SH-SY5Y (cell line): ENCODE measurements around the gene SCAF8.

Experiments used
- GATA2 ChIP-seq: IDR thresholded peaks from 2 replicates; pipeline ENCODE4 v1.6.1; 2011; ENCODE audit warnings: mild to moderate bottlenecking, low read depth, low read length
- GATA3 ChIP-seq: IDR thresholded peaks from 2 replicates; pipeline ENCODE4 v1.6.1; 2011; ENCODE audit warnings: low read depth, mild to moderate bottlenecking, low read length, moderate library complexity

DNA sequence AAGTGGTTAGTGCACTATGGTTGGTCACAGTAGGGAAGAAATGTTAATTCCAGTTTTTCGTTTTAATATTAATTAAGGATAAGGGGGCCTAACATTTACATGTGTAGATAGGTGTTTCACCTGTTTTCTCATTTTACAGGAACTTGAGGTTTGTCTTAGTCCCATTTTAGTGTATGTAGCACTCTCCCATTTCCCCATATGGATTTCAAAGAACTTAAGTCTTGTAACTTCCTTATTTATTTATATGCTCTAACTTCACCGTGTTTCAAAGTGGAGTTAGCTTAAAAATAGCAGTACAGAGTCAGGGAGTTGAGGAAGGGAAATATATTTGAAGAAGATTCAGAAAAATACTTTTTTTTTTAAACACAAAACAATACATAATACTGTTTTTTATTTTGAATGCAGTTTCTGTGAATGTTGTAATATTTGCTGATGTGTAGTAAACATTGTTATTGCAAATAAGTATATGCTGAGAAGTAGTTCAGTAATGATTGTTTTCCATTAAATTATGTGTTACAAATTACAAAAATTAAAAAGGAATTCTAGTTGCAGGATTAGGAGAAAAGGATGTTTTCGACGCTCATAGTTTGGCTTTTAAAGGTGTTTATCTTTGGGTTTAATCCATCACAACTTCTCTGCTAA lies 3.5 kb downstream of the SCAF8 start:
- TF ChIP-seq GATA2 (no peak), GATA3 (no peak)
